22Rv1 (cell line): ENCODE results near the gene ISOC2.

Source experiments
- CTCF ChIP-seq: fragments of 450-650 bp; IDR thresholded peaks from 2 replicates; pipeline ENCODE4 v1.5.1; 2017; ENCODE audit warnings: mild to moderate bottlenecking
- ZFX ChIP-seq: fragments of 450-650 bp; IDR thresholded peaks from 2 replicates; pipeline ENCODE4 v1.6.1; 2017; ENCODE audit warnings: antibody characterized with exemption, borderline replicate concordance

DNA sequence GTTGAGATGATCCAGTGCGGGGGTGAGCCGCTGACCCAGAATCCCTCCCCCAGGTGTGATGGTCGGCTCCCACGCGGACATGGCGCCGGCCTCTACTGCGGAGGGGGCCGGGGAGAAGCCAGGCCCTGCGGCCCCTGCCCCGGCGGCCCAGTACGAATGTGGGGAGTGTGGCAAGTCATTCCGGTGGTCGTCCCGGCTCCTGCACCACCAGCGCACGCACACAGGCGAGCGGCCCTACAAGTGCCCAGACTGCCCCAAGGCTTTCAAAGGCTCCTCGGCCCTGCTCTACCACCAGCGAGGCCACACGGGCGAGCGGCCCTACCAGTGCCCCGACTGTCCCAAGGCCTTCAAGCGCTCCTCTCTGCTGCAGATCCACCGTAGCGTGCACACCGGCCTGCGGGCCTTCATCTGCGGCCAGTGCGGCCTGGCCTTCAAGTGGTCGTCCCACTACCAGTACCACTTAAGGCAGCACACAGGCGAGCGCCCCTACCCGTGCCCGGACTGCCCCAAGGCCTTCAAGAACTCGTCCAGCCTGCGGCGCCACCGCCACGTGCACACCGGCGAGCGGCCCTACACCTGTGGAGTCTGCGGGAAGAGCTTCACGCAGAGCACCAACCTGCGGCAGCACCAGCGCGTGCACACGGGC, 19.8 kb upstream of the ISOC2 start:
- no peak for TF ChIP-seq CTCF
- TF ChIP-seq ZFX, result no peak
